Measurements from ENCODE around the gene CATSPER1. TPM values are rescaled to one million over a fixed set of nuclear protein-coding genes. Genes with fewer than 3 reads are reported as not detected.

Gene CATSPER1
- total and polyA plus RNA-seq, 2 of the 13 experiments (the other 11 are each of a cell fraction or from before 2014, with no cell fraction given), result 0.17 TPM; not detected in 1

DNA sequence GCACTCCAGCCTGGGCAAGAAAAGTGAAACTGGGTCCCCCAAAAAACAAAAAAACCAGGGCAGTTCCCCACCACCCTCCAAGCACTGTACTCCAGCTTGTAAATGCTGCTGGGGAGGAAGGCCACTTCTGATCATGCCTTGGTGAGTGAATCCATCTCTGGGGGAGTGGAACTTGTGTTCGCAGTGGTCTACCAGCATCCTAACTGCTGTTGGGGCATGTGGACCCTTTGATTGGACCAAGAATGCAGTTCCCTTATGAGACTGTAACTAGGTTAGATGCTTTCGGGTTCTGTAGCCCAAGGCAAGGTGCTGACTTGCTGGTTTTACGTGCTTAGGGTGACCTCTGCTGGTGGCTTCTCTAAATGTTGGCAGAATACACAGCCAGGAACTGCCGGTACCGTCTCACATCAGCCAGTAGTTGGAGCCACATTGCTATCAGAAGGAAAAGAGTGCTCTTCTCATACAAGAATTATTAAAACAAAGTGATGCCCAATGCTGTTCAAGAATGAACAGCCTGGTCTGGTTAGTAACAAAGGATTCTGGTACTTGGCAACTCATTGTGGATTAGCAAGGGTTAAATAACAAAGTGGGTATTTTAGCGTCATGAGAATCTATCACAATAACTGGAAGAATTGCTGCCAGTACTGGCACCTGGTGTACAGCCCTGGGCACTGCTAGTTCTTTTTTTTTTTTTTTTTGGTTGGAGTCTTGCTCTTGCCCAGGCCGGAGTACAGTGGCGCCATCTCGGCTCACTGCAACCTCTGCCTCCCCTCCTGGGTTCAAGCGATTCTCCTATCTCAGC is 37.3 kb downstream of the CATSPER1 start (continued):
- TF ChIP-seq CTCF (CRISPR knock-in tag; IDR thresholded peaks at IDR 0.05) (peak; percentile 97), CEBPG (CRISPR knock-in tag; IDR thresholded peaks at IDR 0.05) (no peak), ZNF543 (CRISPR knock-in tag; IDR thresholded peaks at IDR 0.05) (no peak), PAWR (CRISPR knock-in tag; IDR thresholded peaks at IDR 0.05; ENCODE audit: borderline replicate concordance) (no peak), REXO4 (CRISPR knock-in tag; IDR thresholded peaks at IDR 0.05; ENCODE audit: borderline replicate concordance) (no peak), ZNF350 (CRISPR knock-in tag; IDR thresholded peaks at IDR 0.05; ENCODE audit: borderline replicate concordance, low read depth) (no peak), ZNF296 (CRISPR knock-in tag; conservative IDR thresholded peaks at IDR 0.05) (no peak), ZFX (CRISPR knock-in tag; IDR thresholded peaks at IDR 0.05; ENCODE audit: low read depth) (peak; percentile 33; the same call in 1 of the 2 replicates)
- TF ChIP-seq, protein P1, sequence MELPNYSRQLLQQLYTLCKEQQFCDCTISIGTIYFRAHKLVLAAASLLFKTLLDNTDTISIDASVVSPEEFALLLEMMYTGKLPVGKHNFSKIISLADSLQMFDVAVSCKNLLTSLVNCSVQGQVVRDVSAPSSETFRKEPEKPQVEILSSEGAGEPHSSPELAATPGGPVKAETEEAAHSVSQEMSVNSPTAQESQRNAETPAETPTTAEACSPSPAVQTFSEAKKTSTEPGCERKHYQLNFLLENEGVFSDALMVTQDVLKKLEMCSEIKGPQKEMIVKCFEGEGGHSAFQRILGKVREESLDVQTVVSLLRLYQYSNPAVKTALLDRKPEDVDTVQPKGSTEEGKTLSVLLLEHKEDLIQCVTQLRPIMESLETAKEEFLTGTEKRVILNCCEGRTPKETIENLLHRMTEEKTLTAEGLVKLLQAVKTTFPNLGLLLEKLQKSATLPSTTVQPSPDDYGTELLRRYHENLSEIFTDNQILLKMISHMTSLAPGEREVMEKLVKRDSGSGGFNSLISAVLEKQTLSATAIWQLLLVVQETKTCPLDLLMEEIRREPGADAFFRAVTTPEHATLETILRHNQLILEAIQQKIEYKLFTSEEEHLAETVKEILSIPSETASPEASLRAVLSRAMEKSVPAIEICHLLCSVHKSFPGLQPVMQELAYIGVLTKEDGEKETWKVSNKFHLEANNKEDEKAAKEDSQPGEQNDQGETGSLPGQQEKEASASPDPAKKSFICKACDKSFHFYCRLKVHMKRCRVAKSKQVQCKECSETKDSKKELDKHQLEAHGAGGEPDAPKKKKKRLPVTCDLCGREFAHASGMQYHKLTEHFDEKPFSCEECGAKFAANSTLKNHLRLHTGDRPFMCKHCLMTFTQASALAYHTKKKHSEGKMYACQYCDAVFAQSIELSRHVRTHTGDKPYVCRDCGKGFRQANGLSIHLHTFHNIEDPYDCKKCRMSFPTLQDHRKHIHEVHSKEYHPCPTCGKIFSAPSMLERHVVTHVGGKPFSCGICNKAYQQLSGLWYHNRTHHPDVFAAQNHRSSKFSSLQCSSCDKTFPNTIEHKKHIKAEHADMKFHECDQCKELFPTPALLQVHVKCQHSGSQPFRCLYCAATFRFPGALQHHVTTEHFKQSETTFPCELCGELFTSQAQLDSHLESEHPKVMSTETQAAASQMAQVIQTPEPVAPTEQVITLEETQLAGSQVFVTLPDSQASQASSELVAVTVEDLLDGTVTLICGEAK (IDR thresholded peaks at IDR 0.05), result no peak
- TF ChIP-seq, protein P1 (CRISPR knock-in tag; IDR thresholded peaks at IDR 0.05), result no peak
- TF ChIP-seq, protein P2, sequence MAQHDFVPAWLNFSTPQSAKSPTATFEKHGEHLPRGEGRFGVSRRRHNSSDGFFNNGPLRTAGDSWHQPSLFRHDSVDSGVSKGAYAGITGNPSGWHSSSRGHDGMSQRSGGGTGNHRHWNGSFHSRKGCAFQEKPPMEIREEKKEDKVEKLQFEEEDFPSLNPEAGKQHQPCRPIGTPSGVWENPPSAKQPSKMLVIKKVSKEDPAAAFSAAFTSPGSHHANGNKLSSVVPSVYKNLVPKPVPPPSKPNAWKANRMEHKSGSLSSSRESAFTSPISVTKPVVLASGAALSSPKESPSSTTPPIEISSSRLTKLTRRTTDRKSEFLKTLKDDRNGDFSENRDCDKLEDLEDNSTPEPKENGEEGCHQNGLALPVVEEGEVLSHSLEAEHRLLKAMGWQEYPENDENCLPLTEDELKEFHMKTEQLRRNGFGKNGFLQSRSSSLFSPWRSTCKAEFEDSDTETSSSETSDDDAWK (CRISPR knock-in tag; IDR thresholded peaks at IDR 0.05), result no peak
- TF ChIP-seq, protein P3, sequence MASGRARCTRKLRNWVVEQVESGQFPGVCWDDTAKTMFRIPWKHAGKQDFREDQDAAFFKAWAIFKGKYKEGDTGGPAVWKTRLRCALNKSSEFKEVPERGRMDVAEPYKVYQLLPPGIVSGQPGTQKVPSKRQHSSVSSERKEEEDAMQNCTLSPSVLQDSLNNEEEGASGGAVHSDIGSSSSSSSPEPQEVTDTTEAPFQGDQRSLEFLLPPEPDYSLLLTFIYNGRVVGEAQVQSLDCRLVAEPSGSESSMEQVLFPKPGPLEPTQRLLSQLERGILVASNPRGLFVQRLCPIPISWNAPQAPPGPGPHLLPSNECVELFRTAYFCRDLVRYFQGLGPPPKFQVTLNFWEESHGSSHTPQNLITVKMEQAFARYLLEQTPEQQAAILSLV (CRISPR knock-in tag; IDR thresholded peaks at IDR 0.05; ENCODE audit: borderline replicate concordance), result 0 out of 2 replicates have a peak, but pooled peaks have one; percentile 19
